HepG2 (cell line): ENCODE results near the gene CCNF. TPM values are rescaled to one million over a fixed set of nuclear protein-coding genes. Genes with fewer than 3 reads are reported as not detected.

Experiments used
- ATAC-seq: fragments of 200-7000 bp; cut with Tn5 transposase; 3 replicates; pipeline ENCODE4 v1.9.1; 2020; ENCODE audit warnings: mild to moderate bottlenecking, moderate library complexity
- BruUV-seq: library from RNA; stranded (reverse); fragments of 400-500 nt; replicated peaks from 2 replicates; lab custom pipeline; 2021; lab: Mats Ljungman, UMichigan
- CTCF ChIA-PET: fragments of 300-600 bp; formaldehyde crosslinking; extraction: SDS; loops from one replicate; lab custom pipeline; 2021; ENCODE audit warnings: low total read pairs, inconsistent platforms, low intra/inter-chr PET ratio; lab: Yijun Ruan, JAX
- POLR2A ChIA-PET: fragments of 350-600 bp; sonication (Branson Sonifier 250); formaldehyde crosslinking; loops from one replicate; lab custom pipeline; 2020; ENCODE audit warnings: antibody characterized with exemption, inconsistent platforms; lab: Yijun Ruan, JAX
- DNase-seq: peaks from one replicate; pipeline ENCODE4 v3.0.0-alpha.2; 2015; ENCODE audit warnings: low spot score
- FAIRE-seq: peaks from 3 replicates; lab custom pipeline; 2011; peaks lifted over from hg19 to GRCh38; lab: Jason Lieb, UNC
- H2AFZ ChIP-seq: one replicate; pipeline ENCODE4 v1.6.1; 2011; ENCODE audit warnings: low read length, inconsistent platforms
- H3K27ac ChIP-seq: fragments of 300-600 bp; 3 replicates; pipeline ENCODE4 v1.8.0; 2011; ENCODE audit warnings: mixed run types, mild to moderate bottlenecking, mixed read lengths, low read length, inconsistent platforms; ENCODE audit not compliant: insufficient read depth; ENCODE audit errors: extremely low read length
- H3K27me3 ChIP-seq, 2 experiments: fragments of 200-600 bp in 1 of 2; 2 replicates in 1 of 2; 3 replicates in 1 of 2; pipeline versions ENCODE4 v1.6.0 to v1.8.0; 2011; ENCODE audit warnings: low read length in 2 of 2, mild to moderate bottlenecking in 2 of 2, moderate library complexity in 2 of 2, inconsistent platforms in 1 of 2; ENCODE audit not compliant: insufficient read depth in 2 of 2, control insufficient read depth in 1 of 2
- H3K36me3 ChIP-seq, 2 experiments: fragments of 200-600 bp in 1 of 2; replicated peaks in 1 of 2; 2 replicates in 1 of 2; 3 replicates in 1 of 2; pipeline versions ENCODE4 v1.5.1 to v1.8.0; 2011; ENCODE audit warnings: low read length in 2 of 2, inconsistent platforms in 1 of 2; ENCODE audit not compliant: insufficient read depth in 2 of 2, control insufficient read depth in 1 of 2
- H3K4me1 ChIP-seq: 2 replicates; pipeline ENCODE4 v1.5.1; 2012; ENCODE audit warnings: low read length, inconsistent platforms; ENCODE audit not compliant: insufficient read depth
- H3K4me2 ChIP-seq: 2 replicates; pipeline ENCODE4 v1.6.0; 2011; ENCODE audit warnings: low read depth, low read length, inconsistent platforms
- H3K4me3 ChIP-seq, 3 experiments: fragments of 200-600 bp in 1 of 3; sonication (generic), shearing (Covaris generic) in 1 of 3; replicated peaks in 1 of 3; 2 replicates each; pipeline ENCODE4 v1.5.1; 2011 to 2016; ENCODE audit warnings: low read length in 3 of 3, inconsistent platforms in 2 of 3, low read depth in 2 of 3, mild to moderate bottlenecking in 2 of 3, control low read depth in 1 of 3, mixed read lengths in 1 of 3; ENCODE audit not compliant: insufficient read depth in 1 of 3
- H3K79me2 ChIP-seq: one replicate; pipeline ENCODE4 v1.6.1; 2011; ENCODE audit warnings: low read length, inconsistent platforms; ENCODE audit not compliant: insufficient read depth
- H3K9ac ChIP-seq: 2 replicates; pipeline ENCODE4 v1.6.0; 2011; ENCODE audit warnings: mild to moderate bottlenecking, low read depth, low read length, inconsistent platforms; ENCODE audit not compliant: insufficient read depth
- H3K9me3 ChIP-seq: 2 replicates; pipeline ENCODE4 v1.5.1; 2012; ENCODE audit warnings: mild to moderate bottlenecking, low read length
- H4K20me1 ChIP-seq: 2 replicates; pipeline ENCODE4 v1.6.0; 2011; ENCODE audit warnings: inconsistent platforms, mild to moderate bottlenecking, low read length, moderate library complexity; ENCODE audit not compliant: insufficient read depth
- CSRNP1 ChIP-seq: sonication (generic); formaldehyde crosslinking; IDR thresholded peaks from 2 replicates; pipeline ENCODE4 v1.8.1; 2023; ENCODE audit warnings: mild to moderate bottlenecking, missing genetic modification reagents
- SMARCE1 ChIP-seq: fragments of 450-650 bp; IDR thresholded peaks from 2 replicates; pipeline ENCODE4 v1.6.1; 2017; ENCODE audit warnings: borderline replicate concordance
- SPEN ChIP-seq: sonication (generic); formaldehyde crosslinking; IDR thresholded peaks from 2 replicates; pipeline ENCODE4 v1.5.1; 2020; ENCODE audit warnings: low read depth, mild to moderate bottlenecking, missing genetic modification reagents
- TEAD3 ChIP-seq: optimal IDR thresholded peaks from 2 replicates; pipeline ENCODE3; 2016; ENCODE audit warnings: borderline replicate concordance
- UBTF ChIP-seq: sonication (generic); formaldehyde crosslinking; IDR thresholded peaks from 2 replicates; pipeline ENCODE4 v1.4.0; 2020; ENCODE audit warnings: mild to moderate bottlenecking, missing genetic modification reagents
- ZBTB39 ChIP-seq: sonication (generic); formaldehyde crosslinking; IDR thresholded peaks from 2 replicates; pipeline ENCODE4 v1.5.0; 2020; ENCODE audit warnings: missing genetic modification reagents
- ZBTB49 ChIP-seq: sonication (generic); formaldehyde crosslinking; IDR thresholded peaks from 2 replicates; pipeline ENCODE4 v1.4.0; 2020; ENCODE audit warnings: missing genetic modification reagents, borderline replicate concordance
- ZMYM3 ChIP-seq: sonication (generic); formaldehyde crosslinking; IDR thresholded peaks from 2 replicates; pipeline ENCODE4 v1.5.1; 2020; ENCODE audit warnings: mild to moderate bottlenecking, missing genetic modification reagents
- ZNF232 ChIP-seq: sonication (generic); formaldehyde crosslinking; IDR thresholded peaks from 2 replicates; pipeline ENCODE4 v1.4.0; 2020; ENCODE audit warnings: missing genetic modification reagents, borderline replicate concordance
- ZNF451 ChIP-seq: sonication (generic); formaldehyde crosslinking; IDR thresholded peaks from 2 replicates; pipeline ENCODE4 v1.5.0; 2020; ENCODE audit warnings: mild to moderate bottlenecking, missing genetic modification reagents
- ZNF75D ChIP-seq: sonication (generic); formaldehyde crosslinking; IDR thresholded peaks from 2 replicates; pipeline ENCODE4 v1.8.1; 2023; ENCODE audit warnings: missing genetic modification reagents, mild to moderate bottlenecking, borderline replicate concordance
- ZNF776 ChIP-seq: sonication (generic); formaldehyde crosslinking; IDR thresholded peaks from 2 replicates; pipeline ENCODE4 v1.4.0; 2020; ENCODE audit warnings: mild to moderate bottlenecking, missing genetic modification reagents
- WGBS: methylation state at CpG from one replicate; pipeline ENCODE4 v1.1.6; 2017; ENCODE audit warnings: low lambda C conversion rate; 5-methylcytosine and 5-hydroxymethylcytosine counted together
- in situ Hi-C: cut with HindIII; loops from 2 replicates; pipeline ENCODE4 v1.10.0; 2017; ENCODE audit warnings: low pct_unique_long_range_greater_than_20kb; ENCODE audit not compliant: extremely low pct_ligation_motif_present
- intact Hi-C: fragments of 100-400 bp; cut with micrococcal nuclease; formaldehyde crosslinking; loops from one replicate; pipeline ENCODE4 v1.10.0; 2022; ENCODE audit not compliant: unreplicated experiment
- polyA plus RNA-seq, 8 experiments: library from polyadenylated mRNA; depleted of rRNA in 3 of 8; stranded (reverse) in 7 of 8; unstranded in 1 of 8; fragments of >200 nt; fragmentation: Illumina TruSeq in 4 of 8; extraction: Trizol in 4 of 8; gene quantifications; 2 replicates each; pipeline versions ENCODE4 v1.2.1 to v1.2.3, GENCODE V29; 2011 to 2016; ENCODE audit warnings: low read depth in 4 of 8, missing spikeins in 1 of 8, mixed read lengths in 1 of 8; ENCODE audit not compliant: insufficient read depth in 1 of 8
- total RNA-seq, 5 experiments: library from RNA; depleted of rRNA; stranded (reverse); fragments of >200 nt; fragmentation: Illumina TruSeq; extraction: Trizol; gene quantifications; 2 replicates each; pipeline ENCODE4 v1.2.3, GENCODE V29; 2016; ENCODE audit warnings: low read depth in 1 of 5

CCNF gene
- total and polyA plus RNA-seq, 2 of the 13 experiments (the other 11 are each of a cell fraction or from before 2014, with no cell fraction given), result 6.4 to 22.8 TPM

- 5% methylated on average over 15 of the region's 55 CpGs for WGBS
- Histone ChIP-seq H3K27ac (peak overlapping the region; percentile 53), H3K36me3 (peaks cover 2 to 5% of the 10 kb centered on the region in 2 experiments; a peak in 2 of 5 replicates), H4K20me1 (peaks cover 18% of the 10 kb centered on the region), H3K27me3 (peaks cover 2 to 3% of the 10 kb centered on the region in 2 experiments), H3K9ac (peak overlapping the region; percentile 71), H3K4me3 (peak overlapping the region; percentile 74 to 85 (median 79)), H2AFZ (no peak overlapping the region), H3K4me1 (peaks cover 61% of the 10 kb centered on the region), H3K4me2 (peak overlapping the region; percentile 88), H3K9me3 (no peaks in the 10 kb centered on the region), H3K79me2 (peaks cover 22% of the 10 kb centered on the region)
- FAIRE-seq (no peak), ATAC-seq (peak; percentile 16), DNase-seq (no peak)
- CTCF ChIA-PET, result interaction anchor here (1.4 kb wide), 1 partner anchor 26 kb away, joined by 3 read pairs; no protein-coding TSS in a partner anchor
- in situ Hi-C loops (no loop called here), intact Hi-C loops (loop anchor here (1.0 kb wide), 1 partner anchor 320 kb away; the partner anchor contains the start of gene TRAF7)
- no TSS peak for BruUV-seq
- POLR2A ChIA-PET, result interaction anchor here (0.6 to 1.6 kb wide), 6 partner anchors 9 to 224 kb away, joined by 3 to 6 read pairs (median 4); partner anchors contain the start of genes AMDHD2, ECI1 and TEDC2
- TF ChIP-seq SMARCE1 (no peak), UBTF (peak; percentile 34; the same call in 1 of the 2 replicates), ZBTB49 (no peak), ZBTB39 (CRISPR knock-in tag) (no peak), ZMYM3 (no peak), SPEN (CRISPR knock-in tag) (peak; percentile 24; the same call in 1 of the 2 replicates), ZNF451 (CRISPR knock-in tag) (no peak), ZNF232 (CRISPR knock-in tag) (no peak), ZNF75D (CRISPR knock-in tag) (no peak), TEAD3 (no peak), CSRNP1 (CRISPR knock-in tag) (no peak), ZNF776 (no peak)
Measured at GRCh38 chr16:2475413-2476344, 46.4 kb downstream of the CCNF start.
